Femur (tissue), 1 donor: ENCODE results near the gene RANBP1.

Experiments used
- DNase-seq: peaks from one replicate; pipeline ENCODE4 v3.0.0-alpha.2; 2017

The RANBP1 gene

DNA sequence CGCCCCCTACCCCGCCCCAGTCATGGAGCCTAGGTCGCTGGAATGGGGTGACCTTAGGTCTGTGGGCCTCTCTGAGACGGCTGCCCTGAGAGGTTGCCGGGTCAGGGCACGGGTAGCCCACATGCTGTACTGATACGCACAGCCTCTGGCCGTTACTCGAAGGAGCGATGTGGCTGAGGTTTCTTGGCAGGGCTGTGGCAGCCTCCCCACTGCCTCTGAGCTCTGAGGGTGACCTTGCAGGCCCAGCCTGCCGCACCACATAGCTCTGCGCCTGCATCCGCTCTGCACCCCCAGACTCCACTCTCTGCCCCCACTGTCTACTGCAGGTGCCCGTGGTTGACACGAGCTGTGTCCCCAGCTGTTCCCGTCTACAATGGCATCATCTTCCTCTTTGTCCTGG, 23.0 kb downstream of the RANBP1 start:
- no peak for DNase-seq

DNA sequence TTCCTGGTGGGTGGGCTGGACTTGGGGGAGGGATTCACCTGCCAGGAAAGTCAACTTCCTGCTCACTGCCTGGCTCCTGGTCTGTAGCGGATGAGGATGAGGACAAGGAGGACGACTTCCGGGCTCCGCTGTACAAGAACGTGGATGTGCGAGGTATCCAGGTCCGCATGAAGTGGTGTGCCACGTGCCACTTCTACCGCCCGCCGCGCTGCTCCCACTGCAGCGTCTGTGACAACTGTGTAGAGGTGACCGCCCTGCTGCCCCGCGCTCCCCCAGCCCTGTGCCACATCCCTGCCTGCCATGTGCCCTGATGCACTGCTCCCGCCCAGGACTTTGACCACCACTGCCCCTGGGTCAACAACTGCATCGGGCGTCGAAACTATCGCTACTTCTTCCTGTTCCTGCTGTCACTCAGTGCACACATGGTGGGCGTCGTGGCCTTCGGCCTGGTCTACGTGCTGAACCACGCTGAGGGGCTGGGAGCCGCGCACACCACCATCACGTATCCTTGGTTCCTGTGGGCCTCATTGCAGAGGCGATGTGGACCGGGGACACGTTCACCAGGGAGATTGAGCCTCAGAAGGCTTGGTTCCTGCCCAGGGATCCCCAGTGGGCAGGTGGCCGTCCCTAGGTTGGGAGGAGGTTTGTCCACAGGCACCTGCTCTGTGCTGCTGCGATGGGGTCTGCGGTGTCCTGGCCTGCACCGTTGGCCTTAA, 23.6 kb downstream of the RANBP1 start:
- no peak for DNase-seq

DNA sequence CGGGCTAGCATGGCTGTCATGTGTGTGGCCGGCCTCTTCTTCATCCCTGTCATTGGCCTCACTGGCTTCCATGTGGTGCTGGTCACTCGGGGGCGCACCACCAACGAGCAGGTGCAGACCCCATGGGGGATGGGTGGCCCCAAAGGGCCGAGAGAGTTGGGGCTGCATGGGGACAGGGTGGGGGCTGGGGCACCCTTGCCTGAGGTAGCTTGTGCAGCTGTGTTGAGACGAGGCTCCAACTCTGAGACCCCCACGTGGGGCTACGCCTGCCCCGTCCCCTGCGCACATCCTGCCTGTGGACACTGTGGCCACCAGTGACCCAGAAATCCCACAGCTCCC, 24.2 kb downstream of the RANBP1 start:
- DNase-seq, result no peak

DNA sequence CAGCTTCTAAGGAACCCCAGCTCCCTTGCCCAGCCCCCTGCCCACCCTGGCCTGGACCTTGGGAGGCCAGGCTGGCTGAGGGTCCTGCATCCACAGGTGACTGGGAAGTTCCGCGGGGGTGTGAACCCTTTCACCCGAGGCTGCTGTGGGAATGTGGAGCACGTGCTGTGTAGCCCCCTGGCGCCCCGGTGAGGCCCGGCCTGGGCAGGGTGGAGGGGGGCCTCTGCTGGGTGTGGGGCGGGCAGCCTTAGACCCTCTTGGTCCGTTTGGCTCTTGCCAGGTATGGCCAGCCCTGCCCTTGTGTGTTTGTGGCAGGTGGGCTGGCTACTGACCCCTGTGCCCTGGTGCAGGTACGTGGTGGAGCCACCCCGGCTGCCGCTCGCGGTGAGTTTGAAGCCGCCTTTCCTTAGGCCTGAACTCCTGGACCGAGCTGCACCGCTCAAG, 24.6 kb downstream of the RANBP1 start:
- no peak for DNase-seq

DNA sequence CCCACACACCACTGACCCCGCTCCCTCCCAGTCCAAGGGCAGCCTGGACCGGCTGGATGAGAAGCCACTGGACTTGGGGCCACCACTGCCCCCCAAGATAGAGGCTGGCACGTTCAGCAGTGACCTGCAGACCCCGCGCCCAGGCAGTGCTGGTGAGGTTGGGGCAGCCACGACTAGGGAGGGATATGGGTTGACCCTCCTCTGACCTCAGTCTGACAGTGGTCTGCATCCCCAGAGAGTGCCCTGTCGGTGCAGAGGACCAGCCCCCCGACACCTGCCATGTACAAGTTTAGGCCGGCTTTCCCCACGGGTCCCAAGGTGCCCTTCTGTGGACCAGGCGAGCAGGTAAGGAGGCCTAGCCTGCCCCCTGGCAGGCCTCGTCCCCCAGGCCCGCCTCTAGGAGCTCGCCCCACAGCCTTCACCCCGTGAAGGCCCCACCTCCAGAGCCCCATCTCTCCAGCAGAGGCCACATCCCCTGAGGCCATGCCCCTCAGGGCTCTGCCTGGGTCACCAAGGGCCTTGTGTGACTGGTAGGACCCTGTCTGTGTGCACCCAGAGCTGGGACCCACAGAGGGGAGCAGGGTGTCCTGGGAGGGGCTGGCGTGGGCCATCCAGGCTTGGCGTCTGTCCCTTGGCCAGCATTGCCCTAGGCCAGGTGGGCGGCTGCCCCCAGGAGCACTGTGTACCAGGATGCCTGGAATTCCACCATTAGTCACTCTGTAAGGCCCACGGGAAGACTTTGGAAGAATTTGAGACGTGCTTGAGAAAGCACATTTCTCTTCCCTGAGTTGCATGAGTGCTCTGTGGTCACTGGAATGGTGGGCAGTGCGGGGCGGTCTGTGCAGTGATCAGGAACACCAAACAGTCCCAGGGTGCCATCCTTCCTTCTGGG, 25.5 kb downstream of the RANBP1 start:
- no peak for DNase-seq

DNA sequence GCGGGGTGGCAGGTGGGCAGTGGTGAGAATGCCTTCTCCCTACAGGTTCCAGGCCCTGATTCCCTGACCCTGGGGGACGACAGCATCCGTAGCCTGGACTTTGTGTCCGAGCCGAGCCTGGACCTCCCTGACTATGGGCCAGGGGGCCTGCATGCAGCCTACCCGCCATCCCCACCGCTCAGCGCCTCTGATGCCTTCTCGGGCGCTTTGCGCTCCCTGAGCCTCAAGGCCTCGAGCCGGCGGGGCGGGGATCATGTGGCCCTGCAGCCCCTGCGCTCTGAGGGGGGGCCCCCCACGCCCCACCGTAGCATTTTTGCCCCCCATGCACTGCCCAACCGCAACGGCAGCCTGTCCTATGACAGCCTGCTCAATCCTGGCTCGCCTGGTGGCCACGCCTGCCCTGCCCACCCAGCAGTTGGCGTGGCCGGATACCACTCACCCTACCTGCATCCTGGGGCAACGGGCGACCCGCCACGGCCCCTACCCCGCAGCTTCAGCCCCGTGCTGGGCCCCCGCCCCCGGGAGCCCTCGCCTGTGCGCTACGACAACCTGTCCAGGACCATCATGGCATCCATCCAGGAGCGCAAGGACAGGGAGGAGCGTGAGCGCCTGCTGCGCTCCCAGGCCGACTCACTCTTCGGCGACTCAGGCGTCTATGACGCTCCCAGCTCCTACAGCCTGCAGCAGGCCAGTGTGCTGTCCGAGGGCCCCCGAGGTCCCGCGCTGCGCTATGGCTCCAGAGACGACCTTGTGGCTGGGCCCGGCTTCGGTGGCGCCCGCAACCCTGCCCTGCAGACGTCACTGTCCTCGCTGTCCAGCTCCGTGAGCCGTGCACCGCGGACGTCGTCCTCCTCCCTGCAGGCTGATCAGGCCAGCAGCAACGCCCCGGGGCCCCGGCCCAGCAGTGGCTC, 27.1 kb downstream of the RANBP1 start:
- DNase-seq, result no peak

DNA sequence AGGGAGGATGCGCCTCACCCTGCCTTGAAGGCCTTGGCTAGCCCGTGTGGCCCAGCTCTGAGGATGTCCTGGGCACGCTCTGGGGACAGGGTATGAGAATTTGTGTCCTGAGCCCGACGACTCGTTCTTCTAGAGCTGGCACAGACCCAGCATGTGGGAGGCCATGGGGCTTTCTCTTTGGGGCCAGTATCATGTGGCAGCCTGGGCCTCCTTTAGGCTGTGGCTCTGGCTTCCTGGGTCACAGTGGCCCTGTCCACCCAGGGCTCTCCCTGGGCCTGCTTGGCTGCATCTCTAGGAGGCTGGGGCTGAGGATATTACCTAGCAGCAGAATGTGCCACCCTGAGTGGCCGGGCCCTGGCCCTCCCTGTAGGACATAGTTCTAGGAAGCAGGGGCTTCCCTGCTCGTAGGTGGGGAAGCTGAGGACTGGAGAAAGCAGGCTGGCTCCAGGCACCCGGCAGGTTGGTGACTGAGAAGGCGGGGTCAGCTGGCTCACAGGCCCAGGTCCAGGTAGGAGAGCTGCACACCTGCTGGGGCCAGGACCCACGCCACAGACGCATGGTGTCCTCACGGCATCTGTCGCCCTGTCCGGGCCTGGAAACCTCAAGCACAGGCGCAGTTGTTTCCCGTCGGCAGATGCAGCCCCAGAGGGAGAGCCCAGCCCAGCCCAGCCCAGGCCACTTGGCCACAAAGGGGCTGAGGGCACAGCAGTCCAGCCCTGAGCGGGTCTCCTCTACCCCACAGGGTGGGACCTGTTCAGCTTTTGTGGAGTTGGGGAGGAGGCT, 28.2 kb downstream of the RANBP1 start:
- no peak for DNase-seq

DNA sequence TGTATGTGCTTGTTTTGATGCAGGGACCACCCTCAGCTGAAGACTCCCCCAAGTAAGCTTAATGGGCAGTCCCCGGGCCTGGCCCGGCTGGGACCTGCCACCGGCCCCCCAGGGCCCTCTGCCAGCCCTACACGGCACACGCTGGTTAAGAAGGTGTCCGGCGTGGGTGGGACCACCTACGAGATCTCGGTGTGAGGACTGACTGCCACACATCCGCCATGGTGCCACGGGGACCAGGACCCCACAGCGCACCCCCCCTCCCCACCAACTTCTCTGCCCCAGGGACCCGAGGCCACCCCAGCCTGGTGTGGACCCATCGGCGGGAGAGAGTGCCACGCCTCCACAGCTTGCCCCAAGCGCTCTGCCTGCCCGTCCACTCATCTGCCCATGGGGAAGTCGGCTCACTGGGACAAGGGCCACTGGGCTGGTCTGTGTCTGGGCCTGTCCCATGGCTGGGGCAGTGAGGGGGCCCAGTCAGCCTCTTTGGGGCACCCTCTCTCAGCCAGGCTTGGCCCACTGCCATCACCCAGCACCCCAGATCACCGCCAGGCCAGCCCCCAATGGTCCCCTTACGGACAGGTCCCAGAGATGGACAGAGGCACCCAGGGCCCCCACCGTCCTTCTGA, 29.4 kb downstream of the RANBP1 start:
- no peak for DNase-seq

DNA sequence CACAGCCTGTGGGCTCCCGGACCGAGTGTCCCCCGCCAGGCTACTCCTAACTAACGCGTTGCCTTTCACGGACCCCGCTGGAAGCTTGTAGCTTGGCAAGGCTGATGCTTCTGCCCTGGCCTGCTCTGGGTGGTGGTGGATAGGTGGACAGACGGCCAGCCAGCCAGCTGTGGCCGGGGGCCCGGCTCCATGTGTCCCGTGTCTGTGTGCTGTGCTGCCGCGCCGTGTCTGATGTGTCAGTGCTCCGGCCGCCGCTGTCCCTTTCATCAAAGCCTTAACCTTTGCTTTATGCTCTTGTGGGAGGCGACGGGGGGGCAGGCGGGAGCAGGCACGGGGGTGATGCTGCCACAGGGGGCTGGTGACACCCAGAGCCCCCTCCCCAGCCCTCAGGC, 29.9 kb downstream of the RANBP1 start:
- DNase-seq, result no peak

DNA sequence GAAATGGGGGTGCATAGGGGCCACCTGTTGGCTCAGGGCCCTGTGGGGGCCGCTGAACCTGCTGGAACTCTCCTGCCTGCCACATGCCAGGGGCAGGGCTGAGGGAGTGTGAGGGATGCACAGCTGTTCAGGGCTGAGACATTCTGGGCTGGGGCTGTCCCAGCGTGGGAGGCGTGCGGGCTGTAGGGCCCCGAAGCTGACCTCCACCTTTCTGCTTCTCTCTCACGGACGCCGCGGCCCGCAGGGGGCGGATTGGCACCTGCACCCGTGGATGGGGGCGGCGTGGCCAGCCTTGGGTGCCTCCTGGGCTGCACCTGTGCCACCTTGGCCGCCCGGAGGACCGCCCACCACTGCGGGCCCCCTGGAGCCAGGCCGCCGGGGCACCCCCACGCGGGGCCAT, 30.9 kb downstream of the RANBP1 start:
- no peak for DNase-seq

DNA sequence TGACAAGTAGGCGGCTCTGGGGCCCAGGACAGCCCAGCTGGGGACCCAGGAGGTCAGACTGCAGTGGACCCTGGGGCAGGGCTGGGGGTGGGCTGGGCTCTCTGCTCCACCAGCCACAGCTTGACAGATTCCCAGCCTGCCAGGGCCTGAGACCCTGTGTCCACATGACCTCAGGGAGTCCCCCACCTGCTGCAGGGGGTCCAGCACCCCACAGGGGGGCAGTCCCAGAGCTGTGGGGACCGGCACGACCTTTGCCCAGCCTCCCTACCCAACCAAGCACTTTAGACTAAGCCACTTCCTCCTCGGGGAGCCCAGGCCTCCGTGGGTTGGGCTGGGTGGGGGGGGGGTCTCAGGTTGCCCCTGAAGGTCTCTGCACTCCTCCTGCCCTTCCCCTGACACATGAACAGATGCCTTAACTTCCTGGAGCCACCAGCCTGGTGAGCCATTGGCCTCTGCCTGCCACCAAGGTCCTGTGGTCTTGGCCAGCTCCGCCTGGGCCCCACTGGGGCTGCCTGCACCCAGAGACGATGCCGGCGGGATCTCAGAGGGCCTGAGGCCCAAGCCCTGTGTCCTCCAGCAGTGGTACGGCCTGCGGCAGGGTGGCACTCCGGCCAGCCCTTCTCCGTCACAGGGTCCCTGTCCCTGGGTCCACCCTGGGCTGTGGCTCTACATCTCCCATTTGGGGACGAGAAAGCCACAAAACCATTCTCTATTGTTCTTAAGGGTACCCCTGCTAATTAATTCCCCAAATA, 31.5 kb downstream of the RANBP1 start:
- no peak for DNase-seq

DNA sequence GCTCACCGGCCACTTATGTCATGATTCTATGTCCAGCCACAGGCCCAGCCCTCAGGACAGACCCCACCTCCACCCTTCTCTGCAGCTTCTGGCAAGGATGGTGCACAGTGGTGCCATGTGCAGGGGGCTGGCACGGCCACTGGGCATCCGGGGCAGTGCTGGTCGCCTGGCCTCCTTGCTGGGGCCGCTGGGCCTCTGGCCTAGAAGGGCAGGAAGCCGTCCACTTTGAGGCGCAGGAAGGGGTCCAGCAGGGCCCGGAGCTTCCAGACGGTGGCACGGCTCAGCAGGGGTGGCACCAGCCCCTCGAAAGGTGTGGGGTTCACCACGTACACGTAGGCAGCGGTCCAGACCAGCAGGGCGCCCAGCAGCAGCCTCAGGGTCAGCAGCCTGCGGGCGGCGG, 32.5 kb downstream of the RANBP1 start:
- no peak for DNase-seq

DNA sequence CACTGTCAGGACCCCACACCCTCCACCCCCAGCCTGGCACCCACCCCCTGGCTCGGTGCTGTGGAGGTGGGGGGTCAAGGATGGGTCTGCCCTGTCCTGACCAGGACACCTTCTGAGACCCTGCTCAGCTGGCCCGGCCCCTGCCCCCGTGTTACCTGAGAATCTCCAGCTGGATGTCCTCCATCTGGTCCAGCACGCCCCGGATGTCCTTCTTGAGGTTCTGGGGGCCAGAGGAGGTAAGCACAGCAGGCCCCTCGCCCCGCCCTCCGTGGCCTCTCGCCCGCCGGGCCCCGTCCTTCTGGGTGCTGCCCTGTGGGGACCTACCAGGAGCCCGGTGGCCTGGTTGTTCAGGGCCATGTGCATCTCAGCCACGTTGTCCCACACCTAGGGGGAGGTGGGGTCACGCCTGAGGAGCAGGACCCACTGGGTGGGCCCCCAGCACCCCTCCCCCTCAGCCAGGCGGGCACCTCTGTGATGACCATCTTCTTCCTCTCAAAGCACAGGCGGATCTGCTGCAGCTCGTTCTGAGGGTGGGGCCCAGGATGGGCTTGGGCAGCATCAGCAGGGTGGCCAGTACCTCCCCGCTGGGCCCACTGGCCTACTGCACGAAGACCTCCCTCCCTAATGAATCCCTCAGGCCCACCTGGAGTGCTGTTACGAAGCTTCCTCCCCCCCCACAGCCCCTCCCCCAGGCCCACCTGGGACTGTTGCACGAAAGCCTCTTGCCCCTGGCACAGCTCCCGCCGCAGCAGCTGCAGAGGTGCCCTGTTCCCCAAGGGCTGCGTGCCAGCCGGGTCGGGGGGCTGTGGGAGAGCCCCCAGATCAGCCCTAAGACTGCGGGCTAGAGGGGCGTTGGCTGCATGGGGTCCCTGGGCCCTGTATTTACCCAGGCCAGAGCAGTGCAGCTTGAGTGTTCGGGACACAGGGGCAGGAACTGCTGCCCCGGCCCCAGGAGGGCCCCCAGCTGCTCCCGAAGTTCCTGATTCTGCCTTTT, 33.6 kb downstream of the RANBP1 start:
- no peak for DNase-seq

DNA sequence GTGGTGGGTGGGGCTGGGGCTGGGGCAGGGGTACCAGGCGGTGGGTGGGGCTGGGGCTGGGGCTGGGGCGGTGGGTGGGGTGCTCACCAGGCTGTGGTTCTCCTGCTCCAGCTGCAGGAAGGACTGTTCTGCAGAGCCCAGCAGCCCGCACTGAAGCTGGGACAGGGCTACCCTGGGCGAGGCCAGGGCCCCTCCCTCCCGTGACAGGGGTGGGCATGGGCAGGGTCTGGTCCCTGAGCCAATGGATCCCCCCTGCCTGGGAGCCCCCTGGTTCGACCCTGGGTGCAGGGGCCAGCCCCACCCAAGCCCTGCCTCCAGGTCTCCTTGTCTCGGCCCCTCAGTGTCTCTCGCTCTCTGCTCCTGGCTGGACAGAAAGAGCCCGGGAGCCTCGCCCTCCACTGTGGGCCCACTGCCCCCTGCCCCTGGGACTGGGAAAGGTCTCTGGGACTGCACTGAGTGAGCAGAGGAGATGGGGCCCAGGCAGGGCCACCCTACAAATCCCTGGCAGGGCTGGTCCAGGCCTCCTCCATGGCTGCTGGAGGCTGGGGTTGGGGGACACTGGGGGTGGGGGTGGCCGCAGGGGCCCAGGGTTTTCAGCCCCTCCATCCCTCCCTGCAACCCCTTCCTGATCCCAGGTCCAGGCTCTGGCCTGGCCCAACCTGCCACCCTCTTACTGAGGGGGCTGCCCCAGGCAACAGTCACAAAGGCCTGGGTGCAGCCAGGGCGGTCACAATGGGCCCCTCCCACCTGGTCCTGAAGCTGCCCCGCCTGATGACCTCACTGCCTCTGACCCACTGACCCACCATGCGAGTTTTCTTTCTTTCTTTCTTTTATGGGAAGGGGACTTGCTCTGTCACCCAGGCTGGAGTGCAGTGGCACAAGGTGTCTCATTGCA, 34.7 kb downstream of the RANBP1 start, which contains the start of gene CCDC188:
TSS of gene CCDC188 (minus strand) at position 675 of the 895 bp plus-strand sequence. CDS start at position 606, 69 bp downstream.
- no peak for DNase-seq

DNA sequence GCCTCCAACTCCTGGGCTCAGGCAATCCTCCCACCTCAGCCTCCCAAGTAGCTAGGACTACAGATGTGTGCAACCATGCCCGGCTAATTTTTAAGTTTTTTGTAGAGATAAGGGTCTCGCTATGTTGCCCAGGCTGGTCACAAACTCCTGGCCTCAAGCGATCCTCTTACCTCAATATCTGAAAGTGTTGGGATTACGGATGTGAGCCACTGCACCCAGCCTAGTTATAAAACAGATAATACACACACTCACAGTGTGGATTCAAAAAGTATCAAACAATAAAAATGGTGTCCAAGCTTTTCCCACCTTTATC, 35.3 kb downstream of the RANBP1 start:
- DNase-seq, result no peak

DNA sequence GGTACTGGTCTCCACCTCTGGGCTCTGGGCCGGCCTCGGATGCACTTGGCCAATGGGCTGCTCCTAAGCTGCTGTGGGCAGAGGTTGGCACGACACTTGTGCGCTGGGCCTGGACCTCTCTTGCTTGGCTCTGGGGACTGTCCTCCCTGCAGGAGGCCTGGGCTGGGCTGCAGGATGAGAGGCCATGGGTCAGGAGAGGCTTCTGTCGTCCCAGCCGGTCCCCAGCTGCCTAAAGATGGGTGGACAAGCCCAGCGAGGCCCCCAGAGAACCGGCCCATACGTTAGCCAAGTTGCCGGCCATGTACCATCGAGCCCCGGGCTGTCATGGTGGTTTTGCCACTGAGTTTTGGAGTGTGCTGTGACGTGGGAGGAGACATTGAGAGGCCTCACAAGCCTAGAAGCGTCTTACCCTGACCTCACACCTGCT, 36.6 kb downstream of the RANBP1 start:
- no peak for DNase-seq

DNA sequence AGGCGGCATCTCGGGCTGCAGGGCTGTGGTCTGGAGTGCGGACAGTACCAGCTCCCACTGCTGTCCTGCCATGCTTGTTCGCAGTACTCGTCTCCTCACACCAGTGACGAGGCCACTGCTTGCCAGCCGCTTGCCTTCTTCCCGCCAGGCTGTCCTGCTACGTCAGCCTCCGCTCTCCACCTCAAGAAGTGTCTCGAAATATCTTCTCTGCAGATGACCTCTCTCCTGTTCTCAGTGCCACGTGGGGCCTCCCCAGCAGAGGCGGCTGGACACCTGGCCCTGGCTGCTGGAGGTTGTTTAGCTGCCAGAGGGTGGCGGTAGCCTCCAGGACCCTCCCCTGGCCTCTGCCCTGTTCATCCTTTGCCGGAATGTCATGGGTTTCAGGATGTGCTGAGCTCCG, 38.0 kb downstream of the RANBP1 start:
- no peak for DNase-seq

DNA sequence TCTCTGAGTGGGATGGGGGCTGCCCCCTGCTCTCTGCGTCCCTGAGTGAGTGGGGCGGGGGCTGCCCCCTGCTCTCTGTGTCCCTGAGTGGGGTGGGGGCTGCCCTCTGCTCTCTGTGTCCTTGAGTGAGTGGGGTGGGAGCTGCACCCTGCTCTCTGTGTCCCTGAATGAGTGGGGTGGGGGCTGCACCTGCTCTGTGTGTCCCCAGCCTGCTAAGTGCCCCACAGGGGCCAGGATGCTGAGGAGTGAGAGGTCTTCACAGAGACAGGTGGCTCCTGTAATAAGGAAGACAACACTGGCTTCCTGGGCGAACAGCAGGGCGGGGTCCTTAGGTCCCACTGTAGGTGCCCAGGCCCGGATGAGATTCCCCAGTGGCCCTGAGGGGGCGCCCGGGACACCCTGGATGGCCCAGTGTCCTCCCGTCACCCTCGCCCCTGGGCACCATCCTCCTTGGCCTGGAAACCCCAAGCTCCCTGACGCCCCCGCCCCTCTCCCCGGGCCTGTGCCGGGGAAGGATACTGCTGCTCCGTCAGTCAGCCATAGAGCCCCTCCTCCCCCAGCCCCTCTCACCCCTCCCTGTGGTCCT, 38.8 kb downstream of the RANBP1 start:
- DNase-seq, result no peak
